ENCODE results near the gene ZFP36L2. TPM values are rescaled to one million over a fixed set of nuclear protein-coding genes. Genes with fewer than 3 reads are reported as not detected.
A peak's percentile ranks its signal among the peaks of the same experiment; 100 is the strongest.

The ZFP36L2 gene
- total RNA-seq, 1 experiment from 2014 or later, result 9.6 TPM

- Histone ChIP-seq H3K27me3 (no peaks in the 10 kb centered on the region), H3K36me3 (peaks cover 3% of the 10 kb centered on the region), H3K9me3 (no peaks in the 10 kb centered on the region), H3K4me3 (no peak overlapping the region)
- DNase-seq, result no peak
These were observed 29.0 kb upstream of the ZFP36L2 start for GRCh38 chr2:43255296-43255910.

GRCh38 chr2:43254331-43254730 lies 27.9 kb upstream of the ZFP36L2 start:
- Histone ChIP-seq H3K9me3 (no peaks in the 10 kb centered on the region), H3K27me3 (no peaks in the 10 kb centered on the region), H3K36me3 (peaks cover 3% of the 10 kb centered on the region), H3K4me3 (no peak overlapping the region)
- no peak for DNase-seq

- H3K9me3 ChIP-seq, result no peaks in the 10 kb centered on the region
- peak; percentile 31 for DNase-seq
- H3K27me3 ChIP-seq, result no peaks in the 10 kb centered on the region
- peaks cover 3% of the 10 kb centered on the region; the same call in 1 of the 2 replicates for H3K36me3 ChIP-seq
- H3K4me3 ChIP-seq, result no peak overlapping the region
These were observed 24.8 kb upstream of the ZFP36L2 start for GRCh38 chr2:43251171-43251731.

GRCh38 chr2:43250015-43250414 lies 23.6 kb upstream of the ZFP36L2 start:
- H3K9me3 ChIP-seq, result no peaks in the 10 kb centered on the region
- no peak for DNase-seq
- no peak overlapping the region for H3K4me3 ChIP-seq
- H3K27me3 ChIP-seq, result no peaks in the 10 kb centered on the region
- no peaks in the 10 kb centered on the region; the same call in 1 of the 2 replicates for H3K36me3 ChIP-seq

- H3K4me3 ChIP-seq, result no peak overlapping the region
- DNase-seq, result no peak
- H3K9me3 ChIP-seq, result no peaks in the 10 kb centered on the region
- H3K27me3 ChIP-seq, result no peaks in the 10 kb centered on the region
- H3K36me3 ChIP-seq, result no peaks in the 10 kb centered on the region; the same call in 1 of the 2 replicates
These were observed 22.2 kb upstream of the ZFP36L2 start for GRCh38 chr2:43248621-43249020.

- Histone ChIP-seq H3K27me3 (no peaks in the 10 kb centered on the region), H3K4me3 (no peak overlapping the region), H3K36me3 (no peaks in the 10 kb centered on the region; the same call in none of the 2 replicates), H3K9me3 (no peaks in the 10 kb centered on the region)
- no peak for DNase-seq
These were observed 20.2 kb upstream of the ZFP36L2 start for GRCh38 chr2:43246641-43247040.

GRCh38 chr2:43241558-43241957 lies 15.2 kb upstream of the ZFP36L2 start:
- Histone ChIP-seq H3K9me3 (no peaks in the 10 kb centered on the region), H3K36me3 (no peaks in the 10 kb centered on the region; the same call in 1 of the 2 replicates), H3K27me3 (no peaks in the 10 kb centered on the region), H3K4me3 (no peak overlapping the region)
- no peak for DNase-seq

- no peak overlapping the region for H3K4me3 ChIP-seq
These were observed 14.4 kb upstream of the ZFP36L2 start for GRCh38 chr2:43240766-43241150.

GRCh38 chr2:43239981-43240765 lies 13.8 kb upstream of the ZFP36L2 start:
- no peak for DNase-seq
- no peak overlapping the region for H3K4me3 ChIP-seq
- H3K9me3 ChIP-seq, result no peaks in the 10 kb centered on the region
- H3K27me3 ChIP-seq, result no peaks in the 10 kb centered on the region
- no peaks in the 10 kb centered on the region; the same call in 1 of the 2 replicates for H3K36me3 ChIP-seq

More at GRCh38 chr2:43240766-43241150, 14.4 kb upstream of the ZFP36L2 start:
- Histone ChIP-seq H3K36me3 (no peaks in the 10 kb centered on the region; the same call in 1 of the 2 replicates), H3K27me3 (no peaks in the 10 kb centered on the region), H3K9me3 (no peaks in the 10 kb centered on the region)
- no peak for DNase-seq

GRCh38 chr2:43238813-43239212 lies 12.4 kb upstream of the ZFP36L2 start:
- DNase-seq, result no peak
- Histone ChIP-seq H3K36me3 (no peaks in the 10 kb centered on the region; the same call in 1 of the 2 replicates), H3K27me3 (no peaks in the 10 kb centered on the region), H3K9me3 (no peaks in the 10 kb centered on the region), H3K4me3 (no peak overlapping the region)

GRCh38 chr2:43238176-43238575 lies 11.8 kb upstream of the ZFP36L2 start:
- Histone ChIP-seq H3K9me3 (no peaks in the 10 kb centered on the region), H3K36me3 (no peaks in the 10 kb centered on the region; the same call in 1 of the 2 replicates), H3K27me3 (no peaks in the 10 kb centered on the region), H3K4me3 (no peak overlapping the region)
- no peak for DNase-seq

GRCh38 chr2:43233218-43234212 lies 7.1 kb upstream of the ZFP36L2 start:
- H3K36me3 ChIP-seq, result peaks cover 19% of the 10 kb centered on the region
- no peak for DNase-seq
- no peaks in the 10 kb centered on the region for H3K9me3 ChIP-seq
- H3K27me3 ChIP-seq, result no peaks in the 10 kb centered on the region
- H3K4me3 ChIP-seq, result no peak overlapping the region

GRCh38 chr2:43230951-43231827 lies 4.8 kb upstream of the ZFP36L2 start:
- Histone ChIP-seq H3K36me3 (peaks cover 19% of the 10 kb centered on the region), H3K27me3 (no peaks in the 10 kb centered on the region), H3K9me3 (no peaks in the 10 kb centered on the region), H3K4me3 (no peak overlapping the region)
- DNase-seq, result no peak

GRCh38 chr2:43230351-43230885 lies 4.0 kb upstream of the ZFP36L2 start:
- DNase-seq, result no peak
- no peaks in the 10 kb centered on the region for H3K9me3 ChIP-seq
- H3K4me3 ChIP-seq, result no peak overlapping the region
- no peaks in the 10 kb centered on the region for H3K27me3 ChIP-seq
- peaks cover 26% of the 10 kb centered on the region for H3K36me3 ChIP-seq

Measured in MG63 (cell line).